Suprapubic skin (tissue), 3 donors: Measurements from ENCODE around the gene ZNF641.

Experiments
- CTCF ChIP-seq, 2 donors: fragments of 200-600 bp in 1 of 2; fragments of 450-650 bp in 1 of 2; sonication (generic) in 1 of 2; IDR thresholded peaks; one replicate each; pipeline ENCODE4 v1.5.1; 2016 to 2019; ENCODE audit warnings: antibody characterized with exemption in 2 of 2, mild to moderate bottlenecking in 1 of 2, moderate library complexity in 1 of 2
- EP300 ChIP-seq: sonication (generic); formaldehyde crosslinking; IDR thresholded peaks from one replicate; pipeline ENCODE4 v1.6.1; 2017; ENCODE audit warnings: antibody characterized with exemption
- POLR2A ChIP-seq, 2 donors: fragments of 450-650 bp; IDR thresholded peaks; one replicate each; pipeline ENCODE4 v1.6.1; 2017; ENCODE audit warnings: antibody characterized with exemption in 2 of 2, mild to moderate bottlenecking in 2 of 2, moderate library complexity in 2 of 2

- TF ChIP-seq CTCF (IDR thresholded peaks at IDR 0.05) (no peak), POLR2A (IDR thresholded peaks at IDR 0.05) (no peak), EP300 (no peak)
Measured at GRCh38 chr12:48389409-48389808, 38.7 kb upstream of the ZNF641 start.
